Skeletal muscle tissue (tissue), 4 donors: ENCODE measurements around the gene MYCL. TPM values are rescaled to one million over a fixed set of nuclear protein-coding genes. Genes with fewer than 3 reads are reported as not detected.
A peak's percentile ranks its signal among the peaks of the same experiment; 100 is the strongest.

Source experiments
- H3K27ac ChIP-seq: one replicate; pipeline ENCODE4 v1.7.0; 2013; ENCODE audit warnings: mild to moderate bottlenecking, low read depth, low read length, inconsistent platforms
- H3K27me3 ChIP-seq, 3 donors: one replicate each; pipeline ENCODE4 v1.7.0; 2013; ENCODE audit warnings: low read length in 3 of 3; ENCODE audit not compliant: control insufficient read depth in 3 of 3, insufficient read depth in 3 of 3
- H3K36me3 ChIP-seq, 3 donors: one replicate each; pipeline ENCODE4 v1.7.0; 2013; ENCODE audit warnings: low read length in 3 of 3; ENCODE audit not compliant: control insufficient read depth in 3 of 3, insufficient read depth in 3 of 3
- H3K4me1 ChIP-seq, 3 donors: one replicate each; pipeline ENCODE4 v1.7.0; 2013; ENCODE audit warnings: low read length in 3 of 3, mild to moderate bottlenecking in 3 of 3; ENCODE audit not compliant: control insufficient read depth in 3 of 3, insufficient read depth in 3 of 3
- H3K4me3 ChIP-seq, 3 donors: one replicate each; pipeline ENCODE4 v1.7.0; 2013; ENCODE audit warnings: low read length in 3 of 3
- H3K9ac ChIP-seq, 3 donors: one replicate each; pipeline ENCODE4 v1.7.0; 2013; ENCODE audit warnings: low read length in 3 of 3, mild to moderate bottlenecking in 3 of 3, moderate library complexity in 2 of 3, low read depth in 1 of 3
- H3K9me3 ChIP-seq, 3 donors: one replicate each; pipeline ENCODE4 v1.7.0; 2013; ENCODE audit warnings: low read length in 3 of 3; ENCODE audit not compliant: control insufficient read depth in 3 of 3
- total RNA-seq: library from RNA; depleted of rRNA; stranded (reverse); fragments of >200 nt; gene quantifications from one replicate; pipeline ENCODE4 v1.2.3, GENCODE V29; 2014
- donor health status: Osteomylitis.

The MYCL gene
- total RNA-seq, 1 donor from 2014 or later = 1.0 TPM

GRCh38 chr1:39900662-39901463, 854 bp downstream of the MYCL start:
- Histone ChIP-seq H3K36me3 (no peaks in the 10 kb centered on the region), H3K4me1 (peaks cover 3 to 17% (median 12%) of the 10 kb centered on the region in 3 donors), H3K27me3 (peaks cover 13 to 23% (median 21%) of the 10 kb centered on the region in 3 donors), H3K27ac (no peak overlapping the region), H3K9ac (peak overlapping the region; percentile 51 to 79 (median 60)), H3K4me3 (peak overlapping the region; percentile 51 to 77 (median 67)), H3K9me3 (no peaks in the 10 kb centered on the region)

- Histone ChIP-seq H3K27me3 (peaks cover 13 to 23% (median 21%) of the 10 kb centered on the region in 3 donors), H3K36me3 (no peaks in the 10 kb centered on the region), H3K4me3 (no peak overlapping the region), H3K9ac (no peak overlapping the region), H3K27ac (no peak overlapping the region), H3K9me3 (no peaks in the 10 kb centered on the region), H3K4me1 (peaks cover 3 to 19% (median 12%) of the 10 kb centered on the region in 3 donors)
Observed at GRCh38 chr1:39899611-39900538, 1.8 kb downstream of the MYCL start.

- Histone ChIP-seq H3K27me3 (peaks cover 13 to 23% (median 21%) of the 10 kb centered on the region in 3 donors), H3K9me3 (no peaks in the 10 kb centered on the region), H3K4me1 (peaks cover 3 to 19% (median 12%) of the 10 kb centered on the region in 3 donors), H3K4me3 (no peak overlapping the region), H3K27ac (no peak overlapping the region), H3K9ac (no peak overlapping the region), H3K36me3 (no peaks in the 10 kb centered on the region)
Observed at GRCh38 chr1:39898648-39899603, 2.8 kb downstream of the MYCL start.

GRCh38 chr1:39898191-39898590, 3.5 kb downstream of the MYCL start:
- no peak overlapping the region for H3K9ac ChIP-seq
- H3K36me3 ChIP-seq = no peaks in the 10 kb centered on the region

GRCh38 chr1:39896909-39897685, 4.6 kb downstream of the MYCL start:
- Histone ChIP-seq H3K9ac (no peak overlapping the region), H3K27me3 (peaks cover 9 to 21% (median 12%) of the 10 kb centered on the region in 3 donors), H3K4me1 (peaks cover 3 to 14% (median 9%) of the 10 kb centered on the region in 3 donors), H3K27ac (no peak overlapping the region), H3K4me3 (no peak overlapping the region), H3K9me3 (no peaks in the 10 kb centered on the region), H3K36me3 (no peaks in the 10 kb centered on the region)

More at GRCh38 chr1:39898191-39898590, 3.5 kb downstream of the MYCL start:
- H3K4me1 ChIP-seq = peaks cover 3 to 19% (median 12%) of the 10 kb centered on the region in 3 donors
- H3K4me3 ChIP-seq = no peak overlapping the region
- H3K9me3 ChIP-seq = no peaks in the 10 kb centered on the region
- H3K27ac ChIP-seq = no peak overlapping the region
- H3K27me3 ChIP-seq = peaks cover 12 to 21% (median 19%) of the 10 kb centered on the region in 3 donors

- H3K27me3 ChIP-seq = peaks cover 9 to 16% (median 12%) of the 10 kb centered on the region in 3 donors
- H3K9me3 ChIP-seq = no peaks in the 10 kb centered on the region
- H3K36me3 ChIP-seq = no peaks in the 10 kb centered on the region
- H3K9ac ChIP-seq = no peak overlapping the region
- no peak overlapping the region for H3K27ac ChIP-seq
- peaks cover 3 to 7% (median 5%) of the 10 kb centered on the region in 3 donors for H3K4me1 ChIP-seq
- no peak overlapping the region for H3K4me3 ChIP-seq
Observed at GRCh38 chr1:39895731-39896480, 5.8 kb downstream of the MYCL start.

GRCh38 chr1:39894884-39895495, 6.7 kb downstream of the MYCL start:
- Histone ChIP-seq H3K27me3 (peaks cover 3 to 9% (median 6%) of the 10 kb centered on the region in 3 donors), H3K27ac (no peak overlapping the region), H3K9ac (no peak overlapping the region), H3K36me3 (no peaks in the 10 kb centered on the region), H3K4me1 (peaks cover 0 to 3% (median 0%) of the 10 kb centered on the region in 3 donors), H3K9me3 (no peaks in the 10 kb centered on the region), H3K4me3 (no peak overlapping the region)
